Measurements from ENCODE around the gene PTPA. TPM values are rescaled to one million over a fixed set of nuclear protein-coding genes. Genes with fewer than 3 reads are reported as not detected.
"Not testable (repeated sequence)": the region's sequence is repeated elsewhere in the genome, so short reads cannot be mapped to it uniquely, and the experiment has no call there.

PTPA gene
- total RNA-seq, 1 donor from 2014 or later: 39.5 TPM

DNA sequence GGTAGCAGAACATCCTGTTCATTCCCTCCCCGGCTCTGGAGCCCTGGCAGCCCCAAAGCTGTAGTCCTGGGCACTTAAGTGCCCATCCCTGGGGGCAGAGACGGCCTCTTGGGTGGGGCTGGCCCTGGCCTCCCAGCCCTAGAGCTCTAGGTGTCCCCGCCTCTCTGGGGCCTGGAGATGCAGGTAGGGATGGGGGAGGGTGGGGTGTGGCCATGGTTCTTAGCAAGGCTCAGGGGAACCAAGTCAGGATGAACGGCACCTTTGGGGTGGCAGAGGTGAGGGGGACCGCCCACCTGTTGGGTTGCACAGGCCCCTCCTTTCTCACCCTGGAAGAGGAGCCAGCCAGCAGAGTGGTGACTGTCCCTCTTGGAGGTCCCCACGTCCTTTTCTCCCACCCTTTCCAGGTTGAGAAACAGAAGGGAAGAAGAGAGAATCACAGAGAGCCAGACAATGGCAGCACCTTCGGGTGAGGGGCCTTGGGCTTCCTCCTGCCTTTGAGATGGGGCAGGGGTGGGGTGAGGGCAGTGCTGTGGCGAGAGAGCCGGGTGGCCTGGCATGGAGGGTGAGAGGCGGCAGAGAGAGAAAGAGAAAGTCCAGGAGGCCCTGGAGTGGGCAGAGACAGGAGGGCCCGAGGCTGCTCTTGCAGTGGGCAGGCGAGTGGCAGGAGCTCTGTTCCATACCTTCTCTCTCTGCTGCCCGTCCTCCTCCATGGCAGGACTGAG is 3.0 kb upstream of the PTPA start:
- DNase-seq (ENCODE audit: low read depth): no peak
- Histone ChIP-seq H3K27me3 (ENCODE audit: control insufficient read depth, insufficient read depth, low read length) (no peaks in the 10 kb centered on the region), H3K4me3 (ENCODE audit: low read depth, low read length) (no peak overlapping the region), H3K36me3 (ENCODE audit: control insufficient read depth, insufficient read depth, low read length) (peaks cover 2% of the 10 kb centered on the region)
- TF ChIP-seq CTCF (IDR thresholded peaks at IDR 0.05; ENCODE audit: insufficient read depth, low read length, severe bottlenecking): no peak
- FAIRE-seq: no peak

- FAIRE-seq: no peak
Observed at GRCh38 chr9:129108805-129109536, 2.2 kb upstream of the PTPA start.

DNA sequence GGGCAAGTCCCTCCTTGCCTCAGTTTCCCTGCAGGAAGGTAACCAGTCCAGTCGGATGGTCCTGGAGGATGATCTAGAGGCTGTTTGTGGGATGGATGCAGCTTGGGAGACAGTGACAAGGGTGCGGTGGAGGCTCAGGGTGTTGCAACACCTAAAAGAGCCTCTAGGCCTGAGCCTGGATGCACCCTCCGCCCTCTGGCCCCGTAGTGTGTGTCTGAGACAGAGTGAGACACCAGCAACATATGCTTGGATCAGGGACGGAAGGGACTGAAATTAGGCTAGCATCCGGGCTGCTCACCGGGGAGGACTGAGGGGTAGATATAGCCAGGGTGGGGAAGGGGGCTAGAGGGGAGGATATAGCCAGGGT is 1.7 kb upstream of the PTPA start:
- FAIRE-seq (no peak), DNase-seq (ENCODE audit: low read depth) (peak; percentile 10)
- Histone ChIP-seq H3K36me3 (ENCODE audit: control insufficient read depth, insufficient read depth, low read length) (peaks cover 2% of the 10 kb centered on the region), H3K4me3 (ENCODE audit: low read depth, low read length) (peak overlapping the region; percentile 95), H3K27me3 (ENCODE audit: control insufficient read depth, insufficient read depth, low read length) (no peaks in the 10 kb centered on the region)
- TF ChIP-seq CTCF (IDR thresholded peaks at IDR 0.05; ENCODE audit: insufficient read depth, low read length, severe bottlenecking): no peak

More at GRCh38 chr9:129108805-129109536, 2.2 kb upstream of the PTPA start:
- TF ChIP-seq CTCF (IDR thresholded peaks at IDR 0.05; ENCODE audit: insufficient read depth, low read length, severe bottlenecking): no peak
- no peak for DNase-seq (ENCODE audit: low read depth)
- H3K36me3 ChIP-seq (ENCODE audit: control insufficient read depth, insufficient read depth, low read length): peaks cover 2% of the 10 kb centered on the region
- no peak overlapping the region for H3K4me3 ChIP-seq (ENCODE audit: low read depth, low read length)
- H3K27me3 ChIP-seq (ENCODE audit: control insufficient read depth, insufficient read depth, low read length): no peaks in the 10 kb centered on the region

- FAIRE-seq: no peak
- H3K36me3 ChIP-seq (ENCODE audit: control insufficient read depth, insufficient read depth, low read length): peaks cover 2% of the 10 kb centered on the region
- no peak for DNase-seq (ENCODE audit: low read depth)
- peak overlapping the region; percentile 95 for H3K4me3 ChIP-seq (ENCODE audit: low read depth, low read length)
- H3K27me3 ChIP-seq (ENCODE audit: control insufficient read depth, insufficient read depth, low read length): no peaks in the 10 kb centered on the region
- no peak for TF ChIP-seq CTCF (IDR thresholded peaks at IDR 0.05; ENCODE audit: insufficient read depth, low read length, severe bottlenecking)
Observed at GRCh38 chr9:129109952-129110739, 1.1 kb upstream of the PTPA start.

- peak overlapping the region; percentile 95 for H3K4me3 ChIP-seq (ENCODE audit: low read depth, low read length)
- no peaks in the 10 kb centered on the region for H3K27me3 ChIP-seq (ENCODE audit: control insufficient read depth, insufficient read depth, low read length)
- DNase-seq (ENCODE audit: low read depth): no peak
- H3K36me3 ChIP-seq (ENCODE audit: control insufficient read depth, insufficient read depth, low read length): peaks cover 2% of the 10 kb centered on the region
- no peak for FAIRE-seq
- TF ChIP-seq CTCF (IDR thresholded peaks at IDR 0.05; ENCODE audit: insufficient read depth, low read length, severe bottlenecking): no peak
Observed at GRCh38 chr9:129111528-129112151, 425 bp downstream of the PTPA start.

- DNase-seq (ENCODE audit: low read depth); H3K36me3 ChIP-seq (ENCODE audit: control insufficient read depth, insufficient read depth, low read length); FAIRE-seq; H3K27me3 ChIP-seq (ENCODE audit: control insufficient read depth, insufficient read depth, low read length): not testable (repeated sequence)
- H3K4me3 ChIP-seq (ENCODE audit: low read depth, low read length): peak overlapping the region; percentile 95
Observed at GRCh38 chr9:129112526-129112925, 1.3 kb downstream of the PTPA start.
